Thyroid gland (tissue), 4 donors: ENCODE data around the gene LRBA. TPM values are rescaled to one million over a fixed set of nuclear protein-coding genes. Genes with fewer than 3 reads are reported as not detected.

Source experiments
- DNase-seq, 2 donors: peaks; one replicate each; pipeline ENCODE4 v3.0.0-alpha.2; 2019
- H3K27ac ChIP-seq, 3 donors: fragments of 200-600 bp; sonication (generic); 1 replicate in 2 of 3; 2 replicates in 1 of 3; pipeline ENCODE4 v1.5.1; 2016 to 2019; ENCODE audit warnings: mild to moderate bottlenecking in 1 of 3, moderate library complexity in 1 of 3
- H3K27me3 ChIP-seq: fragments of 200-600 bp; sonication (generic); one replicate; pipeline ENCODE4 v1.5.1; 2019
- H3K36me3 ChIP-seq, 2 donors: fragments of 200-600 bp; sonication (generic); one replicate each; pipeline ENCODE4 v1.5.1; 2016 to 2019
- H3K4me1 ChIP-seq, 2 donors: fragments of 200-600 bp; sonication (generic); one replicate each; pipeline ENCODE4 v1.5.1; 2017 to 2019
- H3K4me3 ChIP-seq, 3 donors: fragments of 200-600 bp; sonication (generic); replicated peaks in 1 of 3; 1 replicate in 2 of 3; 2 replicates in 1 of 3; pipeline ENCODE4 v1.5.1; 2016; ENCODE audit warnings: mild to moderate bottlenecking in 1 of 3
- H3K9me3 ChIP-seq: fragments of 200-600 bp; sonication (generic); one replicate; pipeline ENCODE4 v1.5.1; 2017
- CTCF ChIP-seq, 6 experiments: fragments of 200-600 bp in 3 of 6; fragments of 450-650 bp in 3 of 6; sonication (generic) in 3 of 6; IDR thresholded peaks; one replicate each; pipeline ENCODE4 v1.5.1; 2016 to 2019; ENCODE audit warnings: antibody characterized with exemption in 6 of 6, mild to moderate bottlenecking in 2 of 6, inconsistent platforms in 1 of 6, moderate library complexity in 1 of 6
- POLR2A ChIP-seq, 2 donors: fragments of 450-650 bp; IDR thresholded peaks; one replicate each; pipeline ENCODE4 v1.6.1; 2017; ENCODE audit warnings: antibody characterized with exemption in 2 of 2, mild to moderate bottlenecking in 2 of 2, moderate library complexity in 1 of 2
- WGBS, 2 donors: methylation state at CpG; one replicate each; pipeline ENCODE4 v1.1.5; 2017; 5-methylcytosine and 5-hydroxymethylcytosine counted together
- intact Hi-C: fragments of 100-400 bp; cut with DNase I; formaldehyde crosslinking; loops from one replicate; pipeline ENCODE4 v1.15.1; 2023
- total RNA-seq, 4 donors: library from RNA; depleted of rRNA; stranded (reverse); fragments of >200 nt; gene quantifications; one replicate each; pipeline ENCODE4 v1.2.3, GENCODE V29; 2016

LRBA gene
- total RNA-seq, 4 donors from 2014 or later: 98.9 to 127 (median 113) TPM

- Histone ChIP-seq H3K36me3 (no peaks in the 10 kb centered on the region), H3K27me3 (no peaks in the 10 kb centered on the region), H3K27ac (no peak overlapping the region), H3K4me3 (no peak overlapping the region), H3K9me3 (no peaks in the 10 kb centered on the region), H3K4me1 (no peaks in the 10 kb centered on the region)
- WGBS, 2 donors: 93 to 97% methylated on average over 1 of the region's 1 CpG
- no peak for DNase-seq
- intact Hi-C loops: no loop called here
- TF ChIP-seq POLR2A (IDR thresholded peaks at IDR 0.05): no peak
- no peak for TF ChIP-seq CTCF (IDR thresholded peaks at IDR 0.05)
Measured at GRCh38 chr4:150599547-150599946, 415.5 kb downstream of the LRBA start.

- intact Hi-C loops: no loop called here
- 84 to 90% methylated on average over 12 of the region's 12 CpGs for WGBS, 2 donors
Measured at GRCh38 chr4:150598909-150599308, 416.2 kb downstream of the LRBA start.

GRCh38 chr4:150593996-150594395 is 421.1 kb downstream of the LRBA start:
- TF ChIP-seq POLR2A (IDR thresholded peaks at IDR 0.05) (no peak), CTCF (IDR thresholded peaks at IDR 0.05) (peak in 1 of 6 experiments; percentile 3)
- no peaks in the 10 kb centered on the region for H3K27me3 ChIP-seq
- 80 to 87% methylated on average over 1 of the region's 1 CpG for WGBS, 2 donors
- intact Hi-C loops: no loop called here
- DNase-seq: no peak
- no peak overlapping the region for H3K4me3 ChIP-seq
- no peaks in the 10 kb centered on the region for H3K4me1 ChIP-seq
- no peaks in the 10 kb centered on the region for H3K9me3 ChIP-seq
- no peaks in the 10 kb centered on the region for H3K36me3 ChIP-seq
- H3K27ac ChIP-seq: no peak overlapping the region

More at GRCh38 chr4:150598909-150599308, 416.2 kb downstream of the LRBA start:
- H3K36me3 ChIP-seq: no peaks in the 10 kb centered on the region
- no peak overlapping the region for H3K4me3 ChIP-seq
- H3K27me3 ChIP-seq: no peaks in the 10 kb centered on the region
- DNase-seq: no peak
- H3K4me1 ChIP-seq: no peaks in the 10 kb centered on the region
- no peaks in the 10 kb centered on the region for H3K9me3 ChIP-seq
- H3K27ac ChIP-seq: no peak overlapping the region
- TF ChIP-seq POLR2A (IDR thresholded peaks at IDR 0.05) (no peak), CTCF (IDR thresholded peaks at IDR 0.05) (no peak)

- TF ChIP-seq CTCF (IDR thresholded peaks at IDR 0.05): no peak
- TF ChIP-seq POLR2A (IDR thresholded peaks at IDR 0.05): no peak
- no peaks in the 10 kb centered on the region for H3K9me3 ChIP-seq
- no peaks in the 10 kb centered on the region for H3K36me3 ChIP-seq
- intact Hi-C loops: no loop called here
- H3K27me3 ChIP-seq: no peaks in the 10 kb centered on the region
- 84 to 87% methylated on average over 4 of the region's 4 CpGs for WGBS, 2 donors
- H3K27ac ChIP-seq: no peak overlapping the region
- no peak for DNase-seq
- no peaks in the 10 kb centered on the region for H3K4me1 ChIP-seq
- H3K4me3 ChIP-seq: no peak overlapping the region
Measured at GRCh38 chr4:150591904-150592303, 423.2 kb downstream of the LRBA start.

GRCh38 chr4:150591406-150591805 is 423.7 kb downstream of the LRBA start:
- Histone ChIP-seq H3K27me3 (no peaks in the 10 kb centered on the region), H3K4me3 (no peak overlapping the region), H3K4me1 (no peaks in the 10 kb centered on the region), H3K9me3 (no peaks in the 10 kb centered on the region), H3K27ac (no peak overlapping the region), H3K36me3 (no peaks in the 10 kb centered on the region)
- DNase-seq: no peak
- TF ChIP-seq CTCF (IDR thresholded peaks at IDR 0.05): no peak
- TF ChIP-seq POLR2A (IDR thresholded peaks at IDR 0.05): no peak
- intact Hi-C loops: no loop called here
- 71 to 80% methylated on average over 5 of the region's 5 CpGs for WGBS, 2 donors
